Ovary (tissue), 3 donors: ENCODE data around the gene PIGZ.

ENCODE experiments used
- EP300 ChIP-seq: sonication (generic); formaldehyde crosslinking; IDR thresholded peaks from one replicate; pipeline ENCODE4 v1.6.1; 2017; ENCODE audit warnings: antibody characterized with exemption
- POLR2A ChIP-seq: fragments of 450-650 bp; IDR thresholded peaks from one replicate; pipeline ENCODE4 v1.6.1; 2017; ENCODE audit warnings: antibody characterized with exemption, mild to moderate bottlenecking, moderate library complexity
- TF ChIP-seq, protein P1 (sequence below), 3 donors: fragments of 450-650 bp in 2 of 3; fragments of 200-600 bp in 1 of 3; IDR thresholded peaks; one replicate each; pipeline versions ENCODE4 v1.5.1 to v1.8.0; 2016 to 2022; ENCODE audit warnings: antibody characterized with exemption in 3 of 3, mild to moderate bottlenecking in 1 of 3
- donor health status: DM: no; HTN: no; CAD: no.

DNA sequence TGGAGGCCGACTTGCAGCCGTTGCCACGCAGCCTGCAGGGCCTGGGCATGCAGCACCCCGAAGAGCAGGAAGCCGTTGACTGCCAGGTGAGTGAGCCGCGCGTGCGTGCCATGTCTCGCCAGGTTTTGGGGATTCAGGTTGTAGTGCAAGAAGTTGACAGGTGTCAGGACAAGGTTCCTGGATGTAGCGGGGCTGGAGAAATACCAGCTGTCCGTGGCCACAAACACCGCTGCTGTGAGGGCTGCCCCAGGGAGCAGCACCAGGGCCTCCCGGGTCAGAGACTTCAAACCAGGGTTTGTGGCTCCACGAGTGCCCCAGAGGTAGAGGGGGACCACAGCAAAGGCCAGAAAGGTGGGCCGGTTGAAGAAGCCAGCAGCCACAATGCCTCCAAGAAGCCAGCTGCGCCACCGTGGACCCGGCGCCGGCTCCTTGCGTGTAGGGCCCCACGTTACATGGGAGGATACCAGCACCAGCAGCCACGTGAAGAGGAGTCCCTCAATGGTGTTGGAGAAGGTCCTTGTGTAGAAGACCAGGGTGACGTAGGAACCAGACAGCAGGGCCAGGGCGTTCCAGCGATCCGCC lies 20.7 kb downstream of the PIGZ start:
- no peak for TF ChIP-seq POLR2A
- TF ChIP-seq, protein P1, sequence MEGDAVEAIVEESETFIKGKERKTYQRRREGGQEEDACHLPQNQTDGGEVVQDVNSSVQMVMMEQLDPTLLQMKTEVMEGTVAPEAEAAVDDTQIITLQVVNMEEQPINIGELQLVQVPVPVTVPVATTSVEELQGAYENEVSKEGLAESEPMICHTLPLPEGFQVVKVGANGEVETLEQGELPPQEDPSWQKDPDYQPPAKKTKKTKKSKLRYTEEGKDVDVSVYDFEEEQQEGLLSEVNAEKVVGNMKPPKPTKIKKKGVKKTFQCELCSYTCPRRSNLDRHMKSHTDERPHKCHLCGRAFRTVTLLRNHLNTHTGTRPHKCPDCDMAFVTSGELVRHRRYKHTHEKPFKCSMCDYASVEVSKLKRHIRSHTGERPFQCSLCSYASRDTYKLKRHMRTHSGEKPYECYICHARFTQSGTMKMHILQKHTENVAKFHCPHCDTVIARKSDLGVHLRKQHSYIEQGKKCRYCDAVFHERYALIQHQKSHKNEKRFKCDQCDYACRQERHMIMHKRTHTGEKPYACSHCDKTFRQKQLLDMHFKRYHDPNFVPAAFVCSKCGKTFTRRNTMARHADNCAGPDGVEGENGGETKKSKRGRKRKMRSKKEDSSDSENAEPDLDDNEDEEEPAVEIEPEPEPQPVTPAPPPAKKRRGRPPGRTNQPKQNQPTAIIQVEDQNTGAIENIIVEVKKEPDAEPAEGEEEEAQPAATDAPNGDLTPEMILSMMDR (IDR thresholded peaks at IDR 0.05) = no peak
- no peak for TF ChIP-seq EP300
